ENCODE measurements around the gene CYP24A1. TPM values are rescaled to one million over a fixed set of nuclear protein-coding genes. Genes with fewer than 3 reads are reported as not detected.

CYP24A1 gene
- total RNA-seq, 1 donor from 2014 or later = 0.73 TPM

- H3K4me3 Mint-ChIP-seq (ENCODE audit: unreplicated experiment) = no peak overlapping the region
- Histone ChIP-seq H2AFZ (ENCODE audit: low read depth, low read length) (no peak overlapping the region), H3K4me1 (ENCODE audit: insufficient read depth, low read length) (no peaks in the 10 kb centered on the region)
These were observed 11.3 kb downstream of the CYP24A1 start for GRCh38 chr20:54162378-54163009.

GRCh38 chr20:54161821-54162149 is 12.0 kb downstream of the CYP24A1 start:
- TF ChIP-seq EZH2 (IDR thresholded peaks at IDR 0.05; ENCODE audit: insufficient read depth, low read length) (no peak), CTCF (IDR thresholded peaks at IDR 0.05; ENCODE audit: insufficient read depth, low read depth, low read length) (no peak)
- H3K4me1 Mint-ChIP-seq (ENCODE audit: low read depth, unreplicated experiment) = no peaks in the 10 kb centered on the region
- peaks cover 8% of the 10 kb centered on the region for H3K27me3 Mint-ChIP-seq (ENCODE audit: low read depth, unreplicated experiment)
- Histone ChIP-seq H3K27me3 (ENCODE audit: insufficient read depth, low read length) (peaks cover 3% of the 10 kb centered on the region), H3K4me3 (ENCODE audit: insufficient read depth, low read depth, low read length) (no peak overlapping the region), H3K79me2 (ENCODE audit: insufficient read depth, low read length) (no peaks in the 10 kb centered on the region), H3K27ac (ENCODE audit: low read depth, low read length) (no peak overlapping the region), H2AFZ (ENCODE audit: low read depth, low read length) (no peak overlapping the region), H3K4me2 (ENCODE audit: low read length) (no peak overlapping the region), H3K4me1 (ENCODE audit: insufficient read depth, low read length) (no peaks in the 10 kb centered on the region), H3K9ac (ENCODE audit: low read length) (no peak overlapping the region), H3K36me3 (ENCODE audit: insufficient read depth, low read length) (no peaks in the 10 kb centered on the region), H3K9me3 (ENCODE audit: insufficient read depth, low read depth, low read length) (no peaks in the 10 kb centered on the region), H4K20me1 (ENCODE audit: insufficient read depth, low read length) (no peaks in the 10 kb centered on the region)
- H3K27ac Mint-ChIP-seq (ENCODE audit: unreplicated experiment) = no peak overlapping the region
- no peaks in the 10 kb centered on the region for H3K9me3 Mint-ChIP-seq (ENCODE audit: unreplicated experiment)
- FAIRE-seq (no peak), DNase-seq (ENCODE audit: low read depth) (no peak)
- no peak overlapping the region for H3K4me3 Mint-ChIP-seq (ENCODE audit: unreplicated experiment)
- no peaks in the 10 kb centered on the region for H3K36me3 Mint-ChIP-seq (ENCODE audit: low read depth, unreplicated experiment)

More at GRCh38 chr20:54162378-54163009, 11.3 kb downstream of the CYP24A1 start:
- H3K36me3 ChIP-seq (ENCODE audit: insufficient read depth, low read length) = no peaks in the 10 kb centered on the region
- no peak overlapping the region for H3K4me2 ChIP-seq (ENCODE audit: low read length)
- TF ChIP-seq CTCF (IDR thresholded peaks at IDR 0.05; ENCODE audit: insufficient read depth, low read depth, low read length) (no peak), EZH2 (IDR thresholded peaks at IDR 0.05; ENCODE audit: insufficient read depth, low read length) (no peak)
- H3K9me3 Mint-ChIP-seq (ENCODE audit: unreplicated experiment) = no peaks in the 10 kb centered on the region
- H3K27me3 Mint-ChIP-seq (ENCODE audit: low read depth, unreplicated experiment) = peaks cover 2% of the 10 kb centered on the region
- no peak for FAIRE-seq
- H3K36me3 Mint-ChIP-seq (ENCODE audit: low read depth, unreplicated experiment) = no peaks in the 10 kb centered on the region
- no peaks in the 10 kb centered on the region for H4K20me1 ChIP-seq (ENCODE audit: insufficient read depth, low read length)
- H3K79me2 ChIP-seq (ENCODE audit: insufficient read depth, low read length) = no peaks in the 10 kb centered on the region
- H3K4me3 ChIP-seq (ENCODE audit: insufficient read depth, low read depth, low read length) = no peak overlapping the region
- no peaks in the 10 kb centered on the region for H3K4me1 Mint-ChIP-seq (ENCODE audit: low read depth, unreplicated experiment)
- H3K27ac Mint-ChIP-seq (ENCODE audit: unreplicated experiment) = no peak overlapping the region
- peaks cover 3% of the 10 kb centered on the region for H3K27me3 ChIP-seq (ENCODE audit: insufficient read depth, low read length)
- DNase-seq (ENCODE audit: low read depth) = no peak
- H3K9ac ChIP-seq (ENCODE audit: low read length) = no peak overlapping the region
- no peak overlapping the region for H3K27ac ChIP-seq (ENCODE audit: low read depth, low read length)
- H3K9me3 ChIP-seq (ENCODE audit: insufficient read depth, low read depth, low read length) = no peaks in the 10 kb centered on the region

- Mint-ChIP-seq H3K36me3 (ENCODE audit: low read depth, unreplicated experiment) (no peaks in the 10 kb centered on the region), H3K4me3 (ENCODE audit: unreplicated experiment) (no peak overlapping the region), H3K9me3 (ENCODE audit: unreplicated experiment) (no peaks in the 10 kb centered on the region), H3K4me1 (ENCODE audit: low read depth, unreplicated experiment) (no peaks in the 10 kb centered on the region), H3K27me3 (ENCODE audit: low read depth, unreplicated experiment) (peaks cover 8% of the 10 kb centered on the region), H3K27ac (ENCODE audit: unreplicated experiment) (no peak overlapping the region)
- Histone ChIP-seq H3K27ac (ENCODE audit: low read depth, low read length) (no peak overlapping the region), H3K4me2 (ENCODE audit: low read length) (no peak overlapping the region), H3K36me3 (ENCODE audit: insufficient read depth, low read length) (no peaks in the 10 kb centered on the region), H3K4me1 (ENCODE audit: insufficient read depth, low read length) (no peaks in the 10 kb centered on the region), H3K9me3 (ENCODE audit: insufficient read depth, low read depth, low read length) (no peaks in the 10 kb centered on the region), H4K20me1 (ENCODE audit: insufficient read depth, low read length) (no peaks in the 10 kb centered on the region), H2AFZ (ENCODE audit: low read depth, low read length) (no peak overlapping the region), H3K9ac (ENCODE audit: low read length) (no peak overlapping the region), H3K4me3 (ENCODE audit: insufficient read depth, low read depth, low read length) (no peak overlapping the region), H3K79me2 (ENCODE audit: insufficient read depth, low read length) (no peaks in the 10 kb centered on the region), H3K27me3 (ENCODE audit: insufficient read depth, low read length) (peaks cover 3% of the 10 kb centered on the region)
- FAIRE-seq (no peak), DNase-seq (ENCODE audit: low read depth) (no peak)
- TF ChIP-seq CTCF (IDR thresholded peaks at IDR 0.05; ENCODE audit: insufficient read depth, low read depth, low read length) = no peak
- TF ChIP-seq EZH2 (IDR thresholded peaks at IDR 0.05; ENCODE audit: insufficient read depth, low read length) = no peak
These were observed 12.6 kb downstream of the CYP24A1 start for GRCh38 chr20:54161008-54161820.
